HCT116 (cell line): Measurements from ENCODE around the gene C3orf22. TPM values are rescaled to one million over a fixed set of nuclear protein-coding genes. Genes with fewer than 3 reads are reported as not detected.

Source experiments
- ATAC-seq: fragments of 200-7000 bp; cut with Tn5 transposase; 2 replicates; pipeline ENCODE4 v1.9.1; 2020; ENCODE audit warnings: mild to moderate bottlenecking, moderate library complexity
- BruUV-seq: library from RNA; stranded (reverse); fragments of 400-500 nt; replicated peaks from 2 replicates; lab custom pipeline; 2021; lab: Mats Ljungman, UMichigan
- CTCF ChIA-PET: fragments of 300-600 bp; sonication (Branson Sonifier 250); formaldehyde crosslinking; loops from one replicate; lab custom pipeline; 2021; ENCODE audit warnings: antibody characterized with exemption; lab: Charles Lee
- POLR2A ChIA-PET: fragments of 300-600, 350-600 bp; sonication (Branson Sonifier 250); formaldehyde crosslinking; loops from one replicate; lab custom pipeline; 2021; ENCODE audit warnings: antibody characterized with exemption; lab: Charles Lee
- RAD21 ChIA-PET, 2 experiments: fragments of 300-600 bp; sonication (Branson Sonifier 250); formaldehyde crosslinking; loops; one replicate each; lab custom pipeline; 2023; ENCODE audit warnings: low total read pairs in 2 of 2; ENCODE audit not compliant: uncharacterized antibody in 2 of 2, unreplicated experiment in 2 of 2, low non-redundant PET in 1 of 2; lab: Charles Lee
- DNase-seq: peaks from one replicate; pipeline ENCODE4 v3.0.0-alpha.2; 2010; ENCODE audit warnings: low read depth, low spot score
- H2AFZ ChIP-seq: fragments of 200-600 bp; shearing (Covaris generic), sonication (generic); 2 replicates; pipeline ENCODE4 v1.6.1; 2017; ENCODE audit warnings: low read depth, mixed run types, mixed read lengths, antibody characterized with exemption, low read length; ENCODE audit not compliant: poor library complexity, severe bottlenecking
- H3K27ac ChIP-seq: 2 replicates; pipeline ENCODE4 v1.5.1; 2012; ENCODE audit warnings: low read depth, low read length
- H3K27me3 ChIP-seq: fragments of 200-600 bp; sonication (generic); 2 replicates; pipeline ENCODE4 v1.6.1; 2016; ENCODE audit warnings: mixed run types, low read length, mixed read lengths; ENCODE audit not compliant: insufficient read depth
- H3K36me3 ChIP-seq, 2 experiments: fragments of 200-500 bp in 1 of 2; fragments of 200-600 bp in 1 of 2; sonication (Bioruptor generic) in 1 of 2; sonication (generic) in 1 of 2; 2 replicates each; pipeline versions ENCODE4 v1.5.1 to v1.6.1; 2014 to 2016; ENCODE audit warnings: low read length in 2 of 2, inconsistent platforms in 1 of 2, mixed read lengths in 1 of 2, mixed run types in 1 of 2; ENCODE audit not compliant: insufficient read depth in 2 of 2, control insufficient read depth in 1 of 2
- H3K4me1 ChIP-seq, 2 experiments: fragments of 200-600 bp in 1 of 2; sonication (generic) in 1 of 2; 2 replicates each; pipeline versions ENCODE4 v1.5.1 to v1.6.1; 2012 to 2017; ENCODE audit warnings: low read length in 2 of 2, inconsistent platforms in 1 of 2, mild to moderate bottlenecking in 1 of 2, mixed read lengths in 1 of 2, mixed run types in 1 of 2, moderate library complexity in 1 of 2; ENCODE audit not compliant: insufficient read depth in 2 of 2, control insufficient read depth in 1 of 2
- H3K4me2 ChIP-seq: fragments of 200-600 bp; sonication (generic); 2 replicates; pipeline ENCODE4 v1.6.1; 2017; ENCODE audit warnings: mixed run types, low read length, mixed read lengths
- H3K4me3 ChIP-seq, 2 experiments: fragments of 200-600 bp in 1 of 2; sonication (generic) in 1 of 2; replicated peaks in 1 of 2; 2 replicates each; pipeline ENCODE4 v1.5.1; 2011 to 2016; ENCODE audit warnings: low read length in 2 of 2, control low read depth in 1 of 2, low read depth in 1 of 2, mild to moderate bottlenecking in 1 of 2, mixed read lengths in 1 of 2, mixed run types in 1 of 2
- H3K79me2 ChIP-seq: fragments of 200-600 bp; sonication (generic); 2 replicates; pipeline ENCODE4 v1.6.1; 2017; ENCODE audit warnings: mild to moderate bottlenecking, mixed run types, low read length, moderate library complexity, mixed read lengths; ENCODE audit not compliant: insufficient read depth
- H3K9ac ChIP-seq: fragments of 200-600 bp; sonication (generic); 2 replicates; pipeline ENCODE4 v1.6.1; 2016; ENCODE audit warnings: low read length, mixed read lengths
- H3K9me2 ChIP-seq: fragments of 200-600 bp; sonication (generic), shearing (Covaris generic); 2 replicates; pipeline ENCODE4 v1.6.1; 2017; ENCODE audit warnings: mixed run types, mild to moderate bottlenecking, moderate library complexity; ENCODE audit not compliant: insufficient read depth
- H3K9me3 ChIP-seq, 2 experiments: fragments of 200-500 bp in 1 of 2; fragments of 200-600 bp in 1 of 2; sonication (Bioruptor generic) in 1 of 2; sonication (generic) in 1 of 2; 2 replicates each; pipeline ENCODE4 v1.6.1; 2014 to 2017; ENCODE audit warnings: low read length in 2 of 2, mixed read lengths in 2 of 2, inconsistent platforms in 1 of 2, low read depth in 1 of 2, mild to moderate bottlenecking in 1 of 2, mixed run types in 1 of 2, moderate library complexity in 1 of 2; ENCODE audit not compliant: control insufficient read depth in 1 of 2, insufficient read depth in 1 of 2
- H4K20me1 ChIP-seq: fragments of 200-600 bp; sonication (generic), shearing (Covaris generic); 2 replicates; pipeline ENCODE4 v1.6.1; 2017; ENCODE audit warnings: mixed run types, mild to moderate bottlenecking, moderate library complexity; ENCODE audit not compliant: insufficient read depth
- CBX3 ChIP-seq: IDR thresholded peaks from 2 replicates; pipeline ENCODE4 v1.6.1; 2012; ENCODE audit warnings: low read depth
- CEBPB ChIP-seq: IDR thresholded peaks from 2 replicates; pipeline ENCODE4 v1.6.1; 2012; ENCODE audit warnings: low read depth
- CTCF ChIP-seq, 3 experiments: fragments of 200-600 bp in 1 of 3; sonication (generic) in 1 of 3; IDR thresholded peaks in 2 of 3; conservative IDR thresholded peaks in 1 of 3; 2 replicates each; pipeline ENCODE4 v1.5.1; 2012 to 2017; ENCODE audit warnings: low read depth in 2 of 3, low read length in 2 of 3, antibody characterized with exemption in 1 of 3, borderline replicate concordance in 1 of 3, control low read depth in 1 of 3, mild to moderate bottlenecking in 1 of 3, mixed read lengths in 1 of 3, mixed run types in 1 of 3, moderate library complexity in 1 of 3; ENCODE audit not compliant: insufficient read depth in 1 of 3
- EGR1 ChIP-seq: IDR thresholded peaks from 2 replicates; pipeline ENCODE4 v1.6.1; 2012; ENCODE audit warnings: low read depth
- ELF1 ChIP-seq: IDR thresholded peaks from 2 replicates; pipeline ENCODE4 v1.6.1; 2012; ENCODE audit warnings: low read depth, borderline replicate concordance
- EZH2 ChIP-seq: fragments of 200-600 bp; sonication (generic); IDR thresholded peaks from 2 replicates; pipeline ENCODE4 v1.6.1; 2017; ENCODE audit warnings: antibody characterized with exemption, mixed run types
- EZH2phosphoT487 ChIP-seq: fragments of 200-600 bp; IDR thresholded peaks from 2 replicates; pipeline ENCODE4 v1.6.1; 2018; ENCODE audit warnings: antibody characterized with exemption, borderline replicate concordance
- JUND ChIP-seq: IDR thresholded peaks from 2 replicates; pipeline ENCODE4 v1.6.1; 2012
- MAX ChIP-seq: IDR thresholded peaks from 2 replicates; pipeline ENCODE4 v1.6.1; 2012
- POLR2A ChIP-seq: IDR thresholded peaks from 2 replicates; pipeline ENCODE4 v1.7.0; 2011; ENCODE audit warnings: borderline replicate concordance; ENCODE audit not compliant: insufficient read depth, insufficient read length; ENCODE audit errors: extremely low read depth
- POLR2AphosphoS5 ChIP-seq: IDR thresholded peaks from 2 replicates; pipeline ENCODE4 v1.6.1; 2011; ENCODE audit warnings: mild to moderate bottlenecking, low read depth, low read length, moderate library complexity
- REST ChIP-seq: IDR thresholded peaks from 2 replicates; pipeline ENCODE4 v1.6.1; 2012; ENCODE audit warnings: low read depth
- SIN3A ChIP-seq: IDR thresholded peaks from 2 replicates; pipeline ENCODE4 v1.6.1; 2012; ENCODE audit warnings: low read depth
- YY1 ChIP-seq: IDR thresholded peaks from 2 replicates; pipeline ENCODE4 v1.6.1; 2011; ENCODE audit warnings: low read length, low read depth, moderate library complexity, mild to moderate bottlenecking; ENCODE audit not compliant: insufficient replicate concordance; ENCODE audit errors: extremely low read depth
- ZNF274 ChIP-seq: fragments of 200-500 bp; sonication (Bioruptor generic); IDR thresholded peaks from 2 replicates; pipeline ENCODE4 v1.6.1; 2014; ENCODE audit warnings: mild to moderate bottlenecking, low read depth, low read length, inconsistent platforms
- intact Hi-C: fragments of 100-400 bp; cut with micrococcal nuclease; formaldehyde crosslinking; loops from 2 replicates; pipeline ENCODE4 v1.10.0; 2022
- total RNA-seq: library from RNA; stranded (reverse); gene quantifications from one replicate; pipeline ENCODE4 v1.2.1, GENCODE V29; 2021; ENCODE audit not compliant: unreplicated experiment

C3orf22 gene
- total RNA-seq, 1 experiment from 2014 or later: not detected

GRCh38 chr3:126568776-126569342 is 10.1 kb upstream of the C3orf22 start:
- intact Hi-C loops: no loop called here
- H3K79me2 ChIP-seq: no peaks in the 10 kb centered on the region
- ChIA-PET POLR2A (no interaction called here), RAD21 (no interaction called here), CTCF (no interaction called here)
- DNase-seq (no peak), ATAC-seq (no peak)
- H3K36me3 ChIP-seq: no peaks in the 10 kb centered on the region
- TF ChIP-seq EZH2: no peak
- TF ChIP-seq ELF1: no peak
- no peak for TF ChIP-seq POLR2AphosphoS5
- TF ChIP-seq CBX3: no peak
- TF ChIP-seq CEBPB: no peak
- no peak for TF ChIP-seq CTCF (IDR thresholded peaks at IDR 0.05 in 2 of 3, conservative IDR thresholded peaks at IDR 0.05 in 1 of 3; ENCODE audit: borderline replicate concordance in 1 of 3, insufficient read depth in 1 of 3, low read depth in 2 of 3, low read length in 2 of 3)
- no peak for TF ChIP-seq EGR1
- TF ChIP-seq JUND: no peak
- no peak for TF ChIP-seq ZNF274
- TF ChIP-seq SIN3A: no peak
- no peak for TF ChIP-seq REST
- no peak for TF ChIP-seq YY1
- no peak for TF ChIP-seq POLR2A
- TF ChIP-seq MAX: no peak
- no peak for TF ChIP-seq EZH2phosphoT487
- H4K20me1 ChIP-seq: no peaks in the 10 kb centered on the region
- H3K4me1 ChIP-seq: no peaks in the 10 kb centered on the region
- no peaks in the 10 kb centered on the region for H3K27me3 ChIP-seq
- no peaks in the 10 kb centered on the region for H3K9me3 ChIP-seq
- H3K4me3 ChIP-seq: no peak overlapping the region
- no peak overlapping the region for H2AFZ ChIP-seq
- no TSS peak for BruUV-seq
- no peak overlapping the region for H3K9ac ChIP-seq
- H3K27ac ChIP-seq: no peak overlapping the region
- no peak overlapping the region for H3K4me2 ChIP-seq
- no peaks in the 10 kb centered on the region for H3K9me2 ChIP-seq
